GM11168 (cell line): ENCODE measurements around the gene TMEM242.

ENCODE experiments used
- in situ Hi-C: fragments of 300-500 bp; cut with MboI; formaldehyde crosslinking; loops from one replicate; pipeline ENCODE4 v1.12.0; 2022; ENCODE audit warnings: low sequenced_read_pairs; ENCODE audit not compliant: unreplicated experiment

The TMEM242 gene

GRCh38 chr6:157258878-157259277 lies 64.4 kb downstream of the TMEM242 start:
- in situ Hi-C loops, result no loop called here

- in situ Hi-C loops, result no loop called here
Observed at GRCh38 chr6:157255079-157255478, 68.2 kb downstream of the TMEM242 start.

- in situ Hi-C loops, result no loop called here
Observed at GRCh38 chr6:157254538-157254937, 68.8 kb downstream of the TMEM242 start.

- in situ Hi-C loops, result no loop called here
Observed at GRCh38 chr6:157253699-157254098, 69.6 kb downstream of the TMEM242 start.

- in situ Hi-C loops, result no loop called here
Observed at GRCh38 chr6:157253017-157253416, 70.3 kb downstream of the TMEM242 start.

- in situ Hi-C loops, result no loop called here
Observed at GRCh38 chr6:157251586-157252247, 71.6 kb downstream of the TMEM242 start.

- in situ Hi-C loops, result no loop called here
Observed at GRCh38 chr6:157249826-157250225, 73.5 kb downstream of the TMEM242 start.

GRCh38 chr6:157248264-157248663 lies 75.1 kb downstream of the TMEM242 start:
- in situ Hi-C loops, result no loop called here

GRCh38 chr6:157246771-157247484 lies 76.4 kb downstream of the TMEM242 start:
- in situ Hi-C loops, result no loop called here

- in situ Hi-C loops, result no loop called here
Observed at GRCh38 chr6:157246048-157246630, 77.2 kb downstream of the TMEM242 start.

GRCh38 chr6:157245436-157245835 lies 77.9 kb downstream of the TMEM242 start:
- in situ Hi-C loops, result no loop called here

- in situ Hi-C loops, result no loop called here
Observed at GRCh38 chr6:157244780-157245179, 78.5 kb downstream of the TMEM242 start.

- in situ Hi-C loops, result no loop called here
Observed at GRCh38 chr6:157244175-157244574, 79.1 kb downstream of the TMEM242 start.

GRCh38 chr6:157242791-157243190 lies 80.5 kb downstream of the TMEM242 start:
- in situ Hi-C loops, result no loop called here

GRCh38 chr6:157240960-157241311 lies 82.4 kb downstream of the TMEM242 start:
- in situ Hi-C loops, result no loop called here

GRCh38 chr6:157240059-157240959 lies 83.0 kb downstream of the TMEM242 start:
- in situ Hi-C loops, result no loop called here

- in situ Hi-C loops, result no loop called here
Observed at GRCh38 chr6:157239671-157240058, 83.7 kb downstream of the TMEM242 start.
